Activated CD8-positive, alpha-beta memory T cell treated with anti-CD3 and anti-CD28 coated beads, Interleukin-2, amount 50 U/mL, for 24 hours (primary cell): ENCODE results near the gene PNMT.

ENCODE experiments used
- DNase-seq: peaks from one replicate; pipeline ENCODE4 v3.0.0-alpha.2; 2020; ENCODE audit errors: extremely low read depth

Gene PNMT

GRCh38 chr17:39669897-39670735, 1.9 kb downstream of the PNMT start:
- DNase-seq: no peak

GRCh38 chr17:39670746-39671145, 2.5 kb downstream of the PNMT start:
- no peak for DNase-seq

GRCh38 chr17:39671651-39672521, 3.6 kb downstream of the PNMT start:
- no peak for DNase-seq

GRCh38 chr17:39672522-39673334, 4.5 kb downstream of the PNMT start:
- no peak for DNase-seq

GRCh38 chr17:39673335-39674081, 5.3 kb downstream of the PNMT start:
- no peak for DNase-seq

GRCh38 chr17:39674179-39674578, 5.9 kb downstream of the PNMT start:
- no peak for DNase-seq

- DNase-seq: no peak
These were observed 6.6 kb downstream of the PNMT start for GRCh38 chr17:39674702-39675389.

- DNase-seq: no peak
These were observed 7.3 kb downstream of the PNMT start for GRCh38 chr17:39675390-39676082.

GRCh38 chr17:39676198-39676819, 8.1 kb downstream of the PNMT start:
- DNase-seq: no peak

GRCh38 chr17:39677072-39677471, 8.8 kb downstream of the PNMT start:
- no peak for DNase-seq

GRCh38 chr17:39677542-39678339, 9.5 kb downstream of the PNMT start:
- no peak for DNase-seq

GRCh38 chr17:39678340-39679116, 10.3 kb downstream of the PNMT start:
- DNase-seq: no peak

GRCh38 chr17:39679521-39680192, 11.4 kb downstream of the PNMT start:
- DNase-seq: no peak

GRCh38 chr17:39683295-39683939, 15.2 kb downstream of the PNMT start:
- DNase-seq: no peak

GRCh38 chr17:39684369-39685192, 16.3 kb downstream of the PNMT start:
- no peak for DNase-seq

- no peak for DNase-seq
These were observed 18.9 kb downstream of the PNMT start for GRCh38 chr17:39687101-39687545.
